Dermis blood vessel endothelial cell (primary cell): Measurements from ENCODE around the gene FBXL4. TPM values are rescaled to one million over a fixed set of nuclear protein-coding genes. Genes with fewer than 3 reads are reported as not detected.

Experiments used
- DNase-seq: peaks from one replicate; pipeline ENCODE4 v3.0.0; 2010
- total RNA-seq: library from RNA; depleted of rRNA; stranded (reverse); fragments of >200 nt; gene quantifications from 2 replicates; pipeline ENCODE4 v1.2.3, GENCODE V29; 2014

Gene FBXL4
- total RNA-seq, 1 donor from 2014 or later, result 15.5 TPM

GRCh38 chr6:98824162-98824901 is 123.4 kb downstream of the FBXL4 start:
- no peak for DNase-seq

- DNase-seq, result no peak
Measured at GRCh38 chr6:98823428-98824161, 124.2 kb downstream of the FBXL4 start.

- no peak for DNase-seq
Measured at GRCh38 chr6:98821756-98822405, 125.9 kb downstream of the FBXL4 start.

Other genes with a start within 250 kb of the FBXL4 start
- gene POU3F2, start 113.4 kb downstream of the FBXL4 start, total RNA-seq, result not detected in 2 replicates